Liver (tissue), 9 donors: ENCODE measurements around the gene CDK8. TPM values are rescaled to one million over a fixed set of nuclear protein-coding genes. Genes with fewer than 3 reads are reported as not detected.

Source experiments
- DNase-seq: peaks from one replicate; pipeline ENCODE4 v3.0.0-alpha.2; 2017; ENCODE audit warnings: low spot score
- H3K27ac ChIP-seq, 2 donors: one replicate each; pipeline ENCODE4 v1.7.0; 2013; ENCODE audit warnings: inconsistent platforms in 2 of 2, low read length in 2 of 2, control low read depth in 1 of 2, low read depth in 1 of 2, mild to moderate bottlenecking in 1 of 2
- H3K27me3 ChIP-seq, 4 donors: one replicate each; pipeline versions ENCODE4 v1.6.1 to v1.7.0; 2013; ENCODE audit warnings: low read length in 3 of 4, inconsistent platforms in 1 of 4, mild to moderate bottlenecking in 1 of 4, moderate library complexity in 1 of 4; ENCODE audit not compliant: control insufficient read depth in 4 of 4, insufficient read depth in 4 of 4
- H3K36me3 ChIP-seq, 4 donors: one replicate each; pipeline versions ENCODE4 v1.6.1 to v1.7.0; 2013; ENCODE audit warnings: low read length in 3 of 4, mild to moderate bottlenecking in 3 of 4, low read depth in 1 of 4, moderate library complexity in 1 of 4; ENCODE audit not compliant: control insufficient read depth in 4 of 4, insufficient read depth in 3 of 4
- H3K4me1 ChIP-seq, 4 donors: one replicate each; pipeline versions ENCODE4 v1.6.1 to v1.7.0; 2013; ENCODE audit warnings: low read length in 3 of 4, mild to moderate bottlenecking in 3 of 4, moderate library complexity in 1 of 4; ENCODE audit not compliant: control insufficient read depth in 4 of 4, insufficient read depth in 4 of 4
- H3K4me3 ChIP-seq, 3 donors: one replicate each; pipeline versions ENCODE4 v1.6.1 to v1.7.0; 2013; ENCODE audit warnings: low read length in 3 of 3, control low read depth in 1 of 3, low read depth in 1 of 3, mild to moderate bottlenecking in 1 of 3
- H3K9ac ChIP-seq, 2 donors: one replicate each; pipeline ENCODE4 v1.7.0; 2013; ENCODE audit warnings: low read length in 2 of 2, mild to moderate bottlenecking in 2 of 2, moderate library complexity in 2 of 2, control low read depth in 1 of 2, low read depth in 1 of 2
- H3K9me3 ChIP-seq, 4 donors: one replicate each; pipeline versions ENCODE4 v1.6.1 to v1.7.0; 2013; ENCODE audit warnings: low read length in 3 of 4; ENCODE audit not compliant: control insufficient read depth in 4 of 4
- ATF3 ChIP-seq: IDR thresholded peaks from 2 replicates; pipeline ENCODE4 v1.6.1; 2016; ENCODE audit warnings: antibody characterized with exemption
- CTCF ChIP-seq: fragments of 150-350 bp; IDR thresholded peaks from 2 replicates; pipeline ENCODE4 v1.5.1; 2017; ENCODE audit warnings: improper control_type of control experiment, low read depth, low read length; ENCODE audit not compliant: missing input control
- EGR1 ChIP-seq, 2 donors: IDR thresholded peaks; 2 replicates each; pipeline ENCODE4 v1.6.1; 2016 to 2018; ENCODE audit warnings: antibody characterized with exemption in 2 of 2, low read depth in 2 of 2
- HNF4A ChIP-seq, 2 donors: conservative IDR thresholded peaks; 2 replicates each; pipeline ENCODE4 v1.6.1; 2016; ENCODE audit warnings: antibody characterized with exemption in 2 of 2, mild to moderate bottlenecking in 2 of 2
- HNF4G ChIP-seq: IDR thresholded peaks from 2 replicates; pipeline ENCODE4 v1.6.1; 2016; ENCODE audit warnings: antibody characterized with exemption
- MAX ChIP-seq: IDR thresholded peaks from 2 replicates; pipeline ENCODE4 v1.6.1; 2016; ENCODE audit warnings: antibody characterized with exemption
- NR2F2 ChIP-seq: IDR thresholded peaks from 2 replicates; pipeline ENCODE4 v1.6.1; 2016; ENCODE audit warnings: antibody characterized with exemption
- RAD21 ChIP-seq, 2 donors: IDR thresholded peaks; 2 replicates each; pipeline ENCODE4 v1.6.1; 2016; ENCODE audit warnings: antibody characterized with exemption in 2 of 2, mild to moderate bottlenecking in 2 of 2
- RXRA ChIP-seq, 2 donors: IDR thresholded peaks; 2 replicates each; pipeline ENCODE4 v1.6.1; 2017 to 2018; ENCODE audit warnings: antibody characterized with exemption in 2 of 2, mild to moderate bottlenecking in 1 of 2
- SP1 ChIP-seq: IDR thresholded peaks from 2 replicates; pipeline ENCODE4 v1.6.1; 2018; ENCODE audit warnings: antibody characterized with exemption, mild to moderate bottlenecking
- TAF1 ChIP-seq: conservative IDR thresholded peaks from 2 replicates; pipeline ENCODE4 v1.6.1; 2016; ENCODE audit warnings: antibody characterized with exemption, mild to moderate bottlenecking
- YY1 ChIP-seq: IDR thresholded peaks from 2 replicates; pipeline ENCODE4 v1.6.1; 2016; ENCODE audit warnings: antibody characterized with exemption, mild to moderate bottlenecking
- WGBS: extraction: QIAGEN DNeasy Blood & Tissue Kit; methylation state at CpG from one replicate; pipeline ENCODE4 v1.1.7; 2013; 5-methylcytosine and 5-hydroxymethylcytosine counted together
- polyA plus RNA-seq, 2 donors: library from polyadenylated mRNA; stranded (reverse) in 1 of 2; unstranded in 1 of 2; fragments of 200-250 nt in 1 of 2; fragments of >200 nt in 1 of 2; fragmentation: Nextera tagmentation in 1 of 2; extraction: Ambion mirVana in 1 of 2; gene quantifications; one replicate each; pipeline versions ENCODE4 v1.2.1 to v1.2.3, GENCODE V29; 2013 to 2015
- total RNA-seq, 2 donors: library from RNA; depleted of rRNA; stranded (reverse); fragments of >200 nt; gene quantifications; one replicate each; pipeline ENCODE4 v1.2.3, GENCODE V29; 2014
- donor health status: healthy.
- donor health status: healthy.
- donor health status: healthy.
- donor health status: healthy.
- donor health status: healthy.

Gene CDK8
- total and polyA plus RNA-seq, 4 donors, result 3.3 to 10.8 (median 6.8) TPM

- Histone ChIP-seq H3K4me1 (peaks cover 0 to 2% (median 0%) of the 10 kb centered on the region in 4 donors), H3K4me3 (no peak overlapping the region), H3K9me3 (no peaks in the 10 kb centered on the region), H3K27me3 (no peaks in the 10 kb centered on the region), H3K27ac (no peak overlapping the region), H3K36me3 (no peaks in the 10 kb centered on the region), H3K9ac (no peak overlapping the region)
- TF ChIP-seq EGR1 (IDR thresholded peaks at IDR 0.05; ENCODE audit: low read depth in 2 of 2), result no peak
- TF ChIP-seq NR2F2, result no peak
- no peak for TF ChIP-seq YY1
- TF ChIP-seq HNF4A (conservative IDR thresholded peaks at IDR 0.05), result no peak
- no peak for TF ChIP-seq TAF1
- no peak for TF ChIP-seq CTCF
- no peak for DNase-seq
- WGBS, result 97% methylated on average over 1 of the region's 1 CpG
Observed at GRCh38 chr13:26323764-26324163, 69.8 kb downstream of the CDK8 start.

- H3K4me3 ChIP-seq, result no peak overlapping the region
- no peak overlapping the region for H3K27ac ChIP-seq
- H3K36me3 ChIP-seq, result no peaks in the 10 kb centered on the region
- TF ChIP-seq YY1 (no peak), ATF3 (no peak), NR2F2 (no peak), CTCF (no peak), SP1 (no peak), HNF4G (no peak), MAX (no peak), RXRA (IDR thresholded peaks at IDR 0.05) (no peak)
- peaks cover 0 to 2% (median 0%) of the 10 kb centered on the region in 4 donors for H3K4me1 ChIP-seq
- no peak overlapping the region for H3K9ac ChIP-seq
- WGBS, result 93% methylated on average over 3 of the region's 3 CpGs
- DNase-seq, result no peak
- no peaks in the 10 kb centered on the region for H3K27me3 ChIP-seq
- no peaks in the 10 kb centered on the region for H3K9me3 ChIP-seq
Observed at GRCh38 chr13:26324294-26324693, 70.4 kb downstream of the CDK8 start.

GRCh38 chr13:26324867-26325266, 70.9 kb downstream of the CDK8 start:
- no peak overlapping the region for H3K9ac ChIP-seq
- no peak overlapping the region for H3K4me3 ChIP-seq
- H3K27me3 ChIP-seq, result no peaks in the 10 kb centered on the region
- no peaks in the 10 kb centered on the region for H3K9me3 ChIP-seq
- peaks cover 0 to 2% (median 0%) of the 10 kb centered on the region in 4 donors for H3K4me1 ChIP-seq
- TF ChIP-seq RAD21 (IDR thresholded peaks at IDR 0.05), result no peak
- TF ChIP-seq EGR1 (IDR thresholded peaks at IDR 0.05; ENCODE audit: low read depth in 2 of 2), result no peak
- H3K27ac ChIP-seq, result no peak overlapping the region
- no peak for DNase-seq
- no peaks in the 10 kb centered on the region for H3K36me3 ChIP-seq
